H1 (cell line): ENCODE data around the gene SPINK4. TPM values are rescaled to one million over a fixed set of nuclear protein-coding genes. Genes with fewer than 3 reads are reported as not detected.

Experiments
- ATF2 ChIP-seq: IDR thresholded peaks from 2 replicates; pipeline ENCODE4 v1.6.1; 2012; ENCODE audit warnings: low read length, inconsistent platforms
- ATF3 ChIP-seq: IDR thresholded peaks from 2 replicates; pipeline ENCODE4 v1.6.1; 2011; ENCODE audit warnings: low read depth, mild to moderate bottlenecking, low read length; ENCODE audit not compliant: insufficient read depth
- GTF2F1 ChIP-seq: IDR thresholded peaks from 2 replicates; pipeline ENCODE4 v1.6.1; 2012; ENCODE audit warnings: low read depth, low read length, improper control_type of control experiment, borderline replicate concordance
- KDM1A ChIP-seq: fragments of 200-600, 300-600 bp; sonication (generic); IDR thresholded peaks from 2 replicates; pipeline ENCODE4 v1.7.1; 2016; ENCODE audit warnings: mild to moderate bottlenecking, low read length, borderline replicate concordance
- KDM5A ChIP-seq: fragments of 200-600 bp; IDR thresholded peaks from 2 replicates; pipeline ENCODE4 v1.7.1; 2012; ENCODE audit warnings: mild to moderate bottlenecking, low read length, inconsistent platforms, mixed read lengths
- RNF2 ChIP-seq: fragments of 200-900, 300-1000 bp; sonication (generic); IDR thresholded peaks from 2 replicates; pipeline ENCODE4 v1.7.1; 2016; ENCODE audit warnings: borderline replicate concordance, low read depth, mild to moderate bottlenecking, antibody characterized with exemption, low read length; ENCODE audit not compliant: poor library complexity, severe bottlenecking; ENCODE audit errors: missing control alignments
- YY1 ChIP-seq: IDR thresholded peaks from 2 replicates; pipeline ENCODE4 v1.6.1; 2011; ENCODE audit warnings: low read depth, mild to moderate bottlenecking, low read length
- polyA plus RNA-seq, 7 experiments: library from polyadenylated mRNA; depleted of rRNA in 3 of 7; stranded (reverse) in 5 of 7; unstranded in 2 of 7; fragments of >200 nt in 5 of 7; fragments of 200-250 nt in 2 of 7; gene quantifications; 1 replicate in 5 of 7; 2 replicates in 1 of 7; 4 replicates in 1 of 7; pipeline versions ENCODE4 v1.2.1 to v1.2.3, GENCODE V29; 2011 to 2013; ENCODE audit warnings: missing spikeins in 2 of 7, mixed read lengths in 2 of 7
- total RNA-seq: library from RNA; stranded (reverse); fragmentation: NEBNext Ultra II Directional; extraction: Animal tissue kit (Norgen Biotek cat#: 25700); gene quantifications from 2 replicates; pipeline ENCODE4 v1.2.1, GENCODE V29; 2021

The SPINK4 gene
- total and polyA plus RNA-seq, 2 of the 8 experiments (the other 6 are each of a cell fraction or from before 2014, with no cell fraction given): not detected

GRCh38 chr9:33233626-33234342 is 6.2 kb upstream of the SPINK4 start (continued):
- TF ChIP-seq ATF2 (no peak), KDM5A (no peak), ATF3 (no peak), YY1 (no peak), GTF2F1 (no peak), KDM1A (no peak), RNF2 (no peak)
- TF ChIP-seq, all 59 proteins: peak for 0
